ENCODE data around the gene COMT.

GRCh38 chr22:19921544-19922081 lies 20.0 kb upstream of the COMT start:
- TF ChIP-seq, protein P1, sequence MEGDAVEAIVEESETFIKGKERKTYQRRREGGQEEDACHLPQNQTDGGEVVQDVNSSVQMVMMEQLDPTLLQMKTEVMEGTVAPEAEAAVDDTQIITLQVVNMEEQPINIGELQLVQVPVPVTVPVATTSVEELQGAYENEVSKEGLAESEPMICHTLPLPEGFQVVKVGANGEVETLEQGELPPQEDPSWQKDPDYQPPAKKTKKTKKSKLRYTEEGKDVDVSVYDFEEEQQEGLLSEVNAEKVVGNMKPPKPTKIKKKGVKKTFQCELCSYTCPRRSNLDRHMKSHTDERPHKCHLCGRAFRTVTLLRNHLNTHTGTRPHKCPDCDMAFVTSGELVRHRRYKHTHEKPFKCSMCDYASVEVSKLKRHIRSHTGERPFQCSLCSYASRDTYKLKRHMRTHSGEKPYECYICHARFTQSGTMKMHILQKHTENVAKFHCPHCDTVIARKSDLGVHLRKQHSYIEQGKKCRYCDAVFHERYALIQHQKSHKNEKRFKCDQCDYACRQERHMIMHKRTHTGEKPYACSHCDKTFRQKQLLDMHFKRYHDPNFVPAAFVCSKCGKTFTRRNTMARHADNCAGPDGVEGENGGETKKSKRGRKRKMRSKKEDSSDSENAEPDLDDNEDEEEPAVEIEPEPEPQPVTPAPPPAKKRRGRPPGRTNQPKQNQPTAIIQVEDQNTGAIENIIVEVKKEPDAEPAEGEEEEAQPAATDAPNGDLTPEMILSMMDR (IDR thresholded peaks at IDR 0.05; ENCODE audit: borderline replicate concordance, extremely low read depth, low read length, poor library complexity, severe bottlenecking), result no peak
- TF ChIP-seq EZH2 (IDR thresholded peaks at IDR 0.05; ENCODE audit: borderline replicate concordance, low read depth, low read length, severe bottlenecking), result no peak

All from DND-41 (cell line).